Caco-2 (cell line): ENCODE results near the gene MIGA1. TPM values are rescaled to one million over a fixed set of nuclear protein-coding genes. Genes with fewer than 3 reads are reported as not detected.

ENCODE experiments used
- BruUV-seq: library from RNA; stranded (reverse); fragments of 400-500 nt; replicated peaks from 2 replicates; lab custom pipeline; 2021; lab: Mats Ljungman, UMichigan
- CTCF ChIA-PET: fragments of 300-600 bp; sonication (Branson Sonifier 250); formaldehyde crosslinking; loops from one replicate; lab custom pipeline; 2022; ENCODE audit warnings: antibody characterized with exemption; lab: Charles Lee
- POLR2A ChIA-PET: fragments of 300-600 bp; sonication (Branson Sonifier 250); formaldehyde crosslinking; loops from one replicate; lab custom pipeline; 2022; ENCODE audit warnings: antibody characterized with exemption; lab: Charles Lee
- DNase-seq, 2 experiments: peaks; one replicate each; pipeline versions ENCODE4 v3.0.0 to v3.0.0-alpha.2; 2020 to 2022
- H3K27me3 ChIP-seq: replicated peaks from 2 replicates; pipeline ENCODE4 v1.6.0; 2011; ENCODE audit warnings: low read length; ENCODE audit not compliant: control insufficient read depth, insufficient read depth
- H3K36me3 ChIP-seq: 2 replicates; pipeline ENCODE4 v1.5.1; 2011; ENCODE audit warnings: low read length; ENCODE audit not compliant: control insufficient read depth, insufficient read depth
- H3K4me1 ChIP-seq: fragments of 250-450 bp; sonication (Bioruptor Pico); 2 replicates; pipeline ENCODE4 v1.5.1; 2020; ENCODE audit warnings: mild to moderate bottlenecking
- H3K4me3 ChIP-seq: 2 replicates; pipeline ENCODE4 v1.5.1; 2011; ENCODE audit warnings: low read depth, mild to moderate bottlenecking, control low read depth, low read length
- H3K9me3 ChIP-seq: fragments of 250-450 bp; sonication (Bioruptor Pico); 2 replicates; pipeline ENCODE4 v1.5.1; 2020; ENCODE audit warnings: mild to moderate bottlenecking, moderate library complexity
- H3K27ac Mint-ChIP-seq: one replicate; pipeline ENCODE4 v1.8.0; 2022; ENCODE audit warnings: mixed read lengths; ENCODE audit not compliant: unreplicated experiment
- H3K27me3 Mint-ChIP-seq: one replicate; pipeline ENCODE4 v1.8.0; 2022; ENCODE audit warnings: mixed read lengths; ENCODE audit not compliant: insufficient read depth, unreplicated experiment
- H3K36me3 Mint-ChIP-seq: one replicate; pipeline ENCODE4 v1.8.0; 2022; ENCODE audit warnings: mild to moderate bottlenecking, mixed read lengths; ENCODE audit not compliant: insufficient read depth, unreplicated experiment
- H3K4me1 Mint-ChIP-seq: one replicate; pipeline ENCODE4 v1.8.0; 2022; ENCODE audit warnings: low read depth, mixed read lengths; ENCODE audit not compliant: unreplicated experiment
- H3K4me3 Mint-ChIP-seq: one replicate; pipeline ENCODE4 v1.8.0; 2022; ENCODE audit warnings: mild to moderate bottlenecking, moderate library complexity, mixed read lengths; ENCODE audit not compliant: unreplicated experiment
- H3K9me3 Mint-ChIP-seq: one replicate; pipeline ENCODE4 v1.8.0; 2022; ENCODE audit warnings: mixed read lengths; ENCODE audit not compliant: unreplicated experiment
- CTCF ChIP-seq, 2 experiments: fragments of 200-600 bp in 1 of 2; IDR thresholded peaks; 1 replicate in 1 of 2; 2 replicates in 1 of 2; pipeline versions ENCODE4 v1.5.1 to v1.8.0; 2011 to 2022; ENCODE audit warnings: antibody characterized with exemption in 1 of 2, control low read depth in 1 of 2, inconsistent platforms in 1 of 2, low read depth in 1 of 2, low read length in 1 of 2, mild to moderate bottlenecking in 1 of 2, moderate library complexity in 1 of 2; ENCODE audit not compliant: insufficient read depth in 1 of 2, severe bottlenecking in 1 of 2, unreplicated experiment in 1 of 2
- intact Hi-C: fragments of 100-400 bp; cut with micrococcal nuclease; formaldehyde crosslinking; loops from one replicate; pipeline ENCODE4 v1.10.0; 2022; ENCODE audit not compliant: unreplicated experiment
- total RNA-seq: library from RNA; stranded (reverse); gene quantifications from 2 replicates; pipeline ENCODE4 v1.2.3, GENCODE V29; 2022

The MIGA1 gene
- total RNA-seq, 1 experiment from 2014 or later = 12.0 TPM

GRCh38 chr1:77828098-77828497 lies 48.6 kb downstream of the MIGA1 start:
- no peak for DNase-seq
- ChIA-PET CTCF (no interaction called here), POLR2A (no interaction called here)
- Mint-ChIP-seq H3K36me3 (peaks cover 5% of the 10 kb centered on the region), H3K9me3 (no peaks in the 10 kb centered on the region), H3K27me3 (no peaks in the 10 kb centered on the region), H3K4me1 (no peaks in the 10 kb centered on the region), H3K27ac (no peak overlapping the region), H3K4me3 (no peak overlapping the region)
- intact Hi-C loops = no loop called here
- no peak overlapping the region for H3K4me3 ChIP-seq
- H3K4me1 ChIP-seq = no peaks in the 10 kb centered on the region
- TF ChIP-seq CTCF (IDR thresholded peaks at IDR 0.05; ENCODE audit: insufficient read depth in 1 of 2, low read depth in 1 of 2, low read length in 1 of 2, severe bottlenecking in 1 of 2, unreplicated experiment in 1 of 2) = no peak
- no TSS peak for BruUV-seq
- no peaks in the 10 kb centered on the region for H3K36me3 ChIP-seq
- no peaks in the 10 kb centered on the region for H3K27me3 ChIP-seq
- no peaks in the 10 kb centered on the region for H3K9me3 ChIP-seq

GRCh38 chr1:77829851-77830250 lies 50.4 kb downstream of the MIGA1 start:
- H3K4me3 ChIP-seq = no peak overlapping the region
- intact Hi-C loops = no loop called here
- ChIA-PET POLR2A (no interaction called here), CTCF (no interaction called here)
- no peaks in the 10 kb centered on the region for H3K4me1 ChIP-seq
- H3K27ac Mint-ChIP-seq = no peak overlapping the region
- BruUV-seq = no TSS peak
- H3K36me3 Mint-ChIP-seq = peaks cover 5% of the 10 kb centered on the region
- TF ChIP-seq CTCF (IDR thresholded peaks at IDR 0.05; ENCODE audit: insufficient read depth in 1 of 2, low read depth in 1 of 2, low read length in 1 of 2, severe bottlenecking in 1 of 2, unreplicated experiment in 1 of 2) = no peak
- H3K4me1 Mint-ChIP-seq = no peaks in the 10 kb centered on the region
- H3K9me3 ChIP-seq = no peaks in the 10 kb centered on the region
- H3K27me3 ChIP-seq = no peaks in the 10 kb centered on the region
- DNase-seq = no peak
- no peaks in the 10 kb centered on the region for H3K27me3 Mint-ChIP-seq
- H3K36me3 ChIP-seq = no peaks in the 10 kb centered on the region
- no peak overlapping the region for H3K4me3 Mint-ChIP-seq
- no peaks in the 10 kb centered on the region for H3K9me3 Mint-ChIP-seq

DNA sequence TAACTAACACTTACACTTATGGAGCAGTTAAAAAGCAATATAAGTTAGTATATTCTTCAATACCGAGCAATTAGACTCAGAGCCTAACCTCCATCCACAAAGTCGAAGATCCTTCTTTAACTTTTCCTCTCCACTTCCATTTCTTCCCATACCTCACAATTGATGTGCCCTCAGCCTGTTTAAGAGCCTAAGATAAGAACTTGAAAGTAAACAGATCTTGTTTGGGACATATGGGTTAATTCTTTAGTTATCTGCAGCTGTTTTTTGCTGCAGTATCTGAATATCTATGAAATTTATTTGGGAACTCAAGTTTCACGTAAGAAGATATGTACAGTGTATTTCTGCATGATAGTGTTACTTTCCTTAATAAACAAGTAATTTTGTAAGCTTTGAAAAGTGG lies 51.5 kb downstream of the MIGA1 start:
- Mint-ChIP-seq H3K4me3 (no peak overlapping the region), H3K36me3 (peaks cover 5% of the 10 kb centered on the region), H3K9me3 (no peaks in the 10 kb centered on the region), H3K27me3 (no peaks in the 10 kb centered on the region), H3K4me1 (no peaks in the 10 kb centered on the region), H3K27ac (no peak overlapping the region)
- no peak for TF ChIP-seq CTCF (IDR thresholded peaks at IDR 0.05; ENCODE audit: insufficient read depth in 1 of 2, low read depth in 1 of 2, low read length in 1 of 2, severe bottlenecking in 1 of 2, unreplicated experiment in 1 of 2)
- Histone ChIP-seq H3K36me3 (no peaks in the 10 kb centered on the region), H3K4me3 (no peak overlapping the region), H3K4me1 (no peaks in the 10 kb centered on the region), H3K27me3 (no peaks in the 10 kb centered on the region), H3K9me3 (no peaks in the 10 kb centered on the region)
- intact Hi-C loops = no loop called here
- ChIA-PET POLR2A (no interaction called here), CTCF (interaction anchor here (0.6 kb wide), 1 partner anchor 318 kb away, joined by 6 read pairs; no protein-coding TSS in a partner anchor)
- no TSS peak for BruUV-seq
- no peak for DNase-seq
